GM18867 (cell line): Measurements from ENCODE around the gene LOC101059915.
A peak's percentile ranks its signal among the peaks of the same experiment; 100 is the strongest.

Experiments
- ATAC-seq: cut with Tn5 transposase; IDR thresholded peaks from one replicate; pipeline ENCODE4 v1.9.1; 2021; ENCODE audit warnings: mild to moderate bottlenecking, moderate library complexity; ENCODE audit not compliant: unreplicated experiment

The LOC101059915 gene

GRCh38 chrX:71667328-71668247 lies at the start of gene LOC101059915:
TSS of gene LOC101059915 (plus strand) at chrX:71667546.
- no peak for ATAC-seq

DNA sequence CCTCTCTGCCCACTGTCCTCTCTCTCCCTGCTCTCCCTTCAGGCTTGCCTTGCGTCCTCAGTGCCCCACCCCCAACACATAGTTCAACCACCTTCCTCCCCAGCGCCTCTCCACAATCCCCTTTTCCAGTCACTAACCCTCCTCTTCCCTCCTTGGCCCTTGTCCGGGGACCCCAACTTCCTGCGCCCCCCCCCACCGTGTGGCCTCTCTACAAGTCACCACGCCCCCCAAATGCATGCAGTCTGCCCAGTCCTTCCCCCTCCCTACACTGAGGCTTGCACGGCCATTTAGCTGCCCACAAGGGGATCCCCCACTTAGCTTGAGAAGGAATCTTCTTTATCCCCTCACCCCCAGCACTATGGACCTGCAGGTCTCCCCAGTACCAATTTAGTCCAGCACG lies 49.6 kb upstream of the LOC101059915 start:
- ATAC-seq: no peak

GRCh38 chrX:71618303-71618721 lies 49.0 kb upstream of the LOC101059915 start, which contains the start of gene CXCR3:
TSS of gene CXCR3 (minus strand) at chrX:71618511. CDS start at chrX:71618449, 62 bp downstream.
- ATAC-seq: peak; percentile 51

GRCh38 chrX:71618787-71619186 lies 48.6 kb upstream of the LOC101059915 start:
- no peak for ATAC-seq

- ATAC-seq: no peak
Measured at GRCh38 chrX:71619193-71619592, 48.2 kb upstream of the LOC101059915 start.

DNA sequence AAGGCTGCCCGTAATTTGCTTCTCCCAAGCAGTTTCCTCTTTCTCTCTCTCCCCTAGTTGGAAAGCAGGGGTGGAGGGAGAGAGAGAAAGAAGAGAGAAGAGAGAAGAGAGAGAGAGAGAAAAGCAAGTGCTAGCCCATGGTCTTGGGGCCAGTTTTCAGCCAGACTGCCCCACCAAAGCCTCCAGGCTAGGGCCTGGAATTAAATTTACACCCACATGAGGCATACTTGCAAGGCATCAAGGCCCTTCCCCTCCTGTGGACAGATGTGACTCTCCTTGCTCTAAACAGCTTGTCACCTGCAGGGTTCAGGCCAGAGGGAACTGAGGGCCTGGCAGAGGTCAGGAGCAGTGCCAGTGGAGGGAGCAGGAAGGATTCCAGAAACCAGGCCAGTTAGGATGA lies 47.4 kb upstream of the LOC101059915 start:
- no peak for ATAC-seq

GRCh38 chrX:71621603-71622002 lies 45.7 kb upstream of the LOC101059915 start:
- ATAC-seq: no peak

DNA sequence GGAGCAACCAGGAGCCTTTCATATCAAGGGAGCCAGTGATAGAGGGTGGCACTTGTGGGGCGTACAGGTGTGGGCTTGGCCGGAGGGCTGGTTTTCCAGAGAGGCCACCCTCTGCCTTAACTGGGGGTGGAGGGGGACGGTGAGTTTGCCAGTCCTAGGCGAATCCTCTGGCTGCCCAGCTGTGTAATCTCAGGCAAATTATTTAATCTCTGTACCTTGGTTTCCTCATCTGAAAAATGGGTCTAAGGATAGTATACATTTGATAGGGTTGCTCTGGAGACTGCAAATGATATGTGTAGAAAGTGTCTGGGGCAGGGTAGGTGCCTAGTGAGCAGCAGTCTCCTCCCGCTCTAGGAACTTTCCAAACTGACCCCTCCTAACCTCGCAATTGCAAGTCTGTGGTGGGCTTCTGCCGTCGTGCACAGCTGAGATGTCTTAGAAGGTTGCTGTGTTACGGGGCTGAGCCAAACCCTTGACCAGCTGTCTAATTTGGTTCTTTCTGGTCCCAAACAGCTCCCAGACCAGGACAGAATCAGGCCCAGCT lies 45.2 kb upstream of the LOC101059915 start:
- no peak for ATAC-seq

DNA sequence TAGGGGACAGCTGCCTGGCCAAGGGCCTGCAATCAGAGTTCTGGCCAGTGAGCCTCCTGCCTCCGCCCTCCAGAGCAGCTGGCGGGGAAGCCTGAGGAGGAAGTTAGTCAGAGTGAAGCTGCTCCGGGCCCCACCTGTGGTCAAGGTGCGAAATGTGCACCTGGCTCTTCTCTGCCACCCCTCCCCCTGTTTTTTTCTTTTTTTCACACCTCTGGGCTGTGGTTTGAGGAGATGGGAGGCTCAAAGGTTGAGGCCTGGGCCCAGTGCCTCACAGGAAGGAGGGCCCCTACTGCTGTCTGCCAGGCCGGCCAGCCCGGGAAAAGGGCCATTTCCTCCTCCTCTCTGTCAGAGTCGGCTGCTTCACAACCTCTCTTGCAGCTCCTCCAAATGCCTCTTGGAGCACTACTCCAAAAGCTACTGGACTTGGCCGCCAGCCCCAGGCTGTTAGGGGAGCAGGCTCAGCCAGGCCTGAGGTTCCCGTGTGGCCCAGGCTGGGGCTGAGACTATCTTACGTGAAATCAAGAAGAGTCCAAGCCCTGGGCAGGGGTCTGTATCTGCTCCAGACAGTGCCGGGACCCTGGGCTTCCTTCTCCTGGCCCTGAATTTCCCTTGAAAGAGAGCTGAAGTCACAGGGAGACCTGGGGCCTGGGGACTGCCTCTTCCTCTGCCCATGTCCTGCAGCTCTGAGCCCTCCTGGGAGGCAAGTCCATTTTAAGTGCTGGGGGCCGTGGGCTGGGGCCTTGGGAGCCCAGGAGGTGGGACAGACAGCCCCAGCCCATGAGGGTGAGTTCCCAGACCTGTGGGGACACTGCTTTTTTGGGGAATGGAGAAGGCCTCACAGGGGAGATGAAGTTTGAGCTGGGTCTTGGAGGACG lies 44.5 kb upstream of the LOC101059915 start:
- peak; percentile 72 for ATAC-seq

DNA sequence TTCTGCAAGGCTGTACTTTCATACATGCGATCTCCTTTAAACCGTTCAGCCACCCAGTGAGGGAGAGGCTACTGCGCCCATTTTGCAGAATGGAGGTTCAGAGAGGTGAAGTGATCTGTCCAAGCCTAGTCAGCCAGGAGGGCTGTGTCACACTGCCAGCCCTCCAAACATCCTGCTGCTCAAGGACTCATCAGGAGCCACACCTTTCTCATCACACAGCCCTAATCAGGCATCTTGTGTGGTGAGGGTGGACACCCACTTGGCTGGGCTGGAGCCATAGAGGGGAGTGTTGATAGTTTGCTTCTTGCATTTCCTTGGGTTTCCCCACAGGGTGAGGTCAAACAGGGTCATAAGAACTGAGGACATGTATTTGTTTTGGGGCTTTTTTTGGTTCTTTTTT lies 43.6 kb upstream of the LOC101059915 start:
- no peak for ATAC-seq

DNA sequence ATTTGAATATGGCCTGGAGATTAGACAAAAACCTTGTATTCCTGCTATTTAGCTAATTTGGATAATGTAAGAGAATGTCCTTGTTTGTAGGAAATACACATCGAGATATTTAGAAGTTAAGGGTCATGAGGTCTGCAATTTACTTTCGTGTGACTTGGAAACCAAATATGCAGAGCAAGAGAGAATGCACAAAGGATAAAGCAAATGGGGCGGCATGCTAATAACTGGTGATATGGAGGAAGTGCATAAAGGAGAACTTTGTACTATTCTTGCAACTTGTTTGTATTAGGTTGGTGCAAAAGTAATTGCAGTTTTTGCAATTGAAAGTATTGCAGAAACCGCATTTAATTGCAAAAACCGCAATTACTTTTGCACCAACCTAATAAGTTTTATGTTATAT lies 41.9 kb upstream of the LOC101059915 start:
- ATAC-seq: no peak

- ATAC-seq: no peak
Measured at GRCh38 chrX:71626576-71626975, 40.8 kb upstream of the LOC101059915 start.

DNA sequence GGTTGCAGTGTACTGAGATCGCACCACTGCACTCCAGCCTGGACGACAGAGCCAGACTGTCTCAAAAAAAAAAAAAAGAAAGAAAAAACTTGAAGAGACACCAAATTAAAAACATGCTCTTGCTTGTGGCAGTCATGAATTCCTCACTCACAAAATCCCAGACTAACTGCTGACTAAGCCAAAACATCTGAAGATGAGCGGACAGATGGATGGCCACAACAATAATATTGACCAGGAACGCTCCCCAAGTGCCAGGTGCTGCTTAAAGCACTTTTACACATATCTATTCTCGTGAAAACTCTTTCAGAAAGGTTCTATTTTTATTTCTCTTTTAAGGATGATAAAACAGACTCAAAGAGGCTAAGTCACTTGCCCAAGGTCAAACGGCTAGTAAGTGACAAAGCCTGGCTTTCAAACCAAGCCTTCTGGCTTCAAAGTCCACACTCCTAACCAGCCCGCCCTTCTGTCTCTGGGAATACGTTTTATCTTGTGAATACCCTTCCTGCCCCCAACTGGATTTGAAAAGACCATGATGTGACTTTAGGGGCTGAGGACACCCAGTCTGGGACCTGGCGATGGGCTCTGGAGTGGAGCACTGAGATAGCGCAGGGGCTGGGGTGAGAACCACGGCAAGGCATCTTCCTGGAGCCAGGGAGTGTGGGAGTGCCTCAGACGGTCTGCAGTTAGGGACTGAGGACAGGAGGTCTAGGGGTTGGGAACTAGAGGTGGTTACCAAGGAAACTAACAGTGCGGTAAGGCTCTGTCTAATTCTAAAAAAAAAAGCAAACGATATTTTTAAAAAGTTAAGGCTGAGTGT lies 39.5 kb upstream of the LOC101059915 start:
- ATAC-seq: no peak

- peak; percentile 68 for ATAC-seq
Measured at GRCh38 chrX:71629467-71629866, 37.9 kb upstream of the LOC101059915 start.

- ATAC-seq: peak; percentile 56
Measured at GRCh38 chrX:71632923-71633657, 34.3 kb upstream of the LOC101059915 start.

DNA sequence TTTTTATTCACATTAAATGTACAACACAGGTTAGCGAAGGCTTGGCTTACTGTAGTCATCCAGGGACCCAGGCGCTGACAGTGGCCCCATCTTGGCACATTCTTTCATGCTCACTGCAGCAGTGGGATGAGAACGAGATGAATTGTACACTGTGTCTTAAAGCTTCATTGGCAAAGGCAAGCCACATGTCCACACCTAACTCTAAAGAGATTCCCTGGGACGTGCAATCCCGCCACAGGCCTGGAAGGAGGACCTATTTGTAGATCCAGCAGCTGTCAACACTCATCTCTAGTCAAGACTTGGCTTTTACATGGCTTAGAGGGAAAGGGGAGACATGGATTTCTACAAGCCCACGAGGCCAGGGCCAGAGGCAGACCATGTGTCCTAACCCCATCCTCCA lies 33.0 kb upstream of the LOC101059915 start:
- ATAC-seq: no peak

DNA sequence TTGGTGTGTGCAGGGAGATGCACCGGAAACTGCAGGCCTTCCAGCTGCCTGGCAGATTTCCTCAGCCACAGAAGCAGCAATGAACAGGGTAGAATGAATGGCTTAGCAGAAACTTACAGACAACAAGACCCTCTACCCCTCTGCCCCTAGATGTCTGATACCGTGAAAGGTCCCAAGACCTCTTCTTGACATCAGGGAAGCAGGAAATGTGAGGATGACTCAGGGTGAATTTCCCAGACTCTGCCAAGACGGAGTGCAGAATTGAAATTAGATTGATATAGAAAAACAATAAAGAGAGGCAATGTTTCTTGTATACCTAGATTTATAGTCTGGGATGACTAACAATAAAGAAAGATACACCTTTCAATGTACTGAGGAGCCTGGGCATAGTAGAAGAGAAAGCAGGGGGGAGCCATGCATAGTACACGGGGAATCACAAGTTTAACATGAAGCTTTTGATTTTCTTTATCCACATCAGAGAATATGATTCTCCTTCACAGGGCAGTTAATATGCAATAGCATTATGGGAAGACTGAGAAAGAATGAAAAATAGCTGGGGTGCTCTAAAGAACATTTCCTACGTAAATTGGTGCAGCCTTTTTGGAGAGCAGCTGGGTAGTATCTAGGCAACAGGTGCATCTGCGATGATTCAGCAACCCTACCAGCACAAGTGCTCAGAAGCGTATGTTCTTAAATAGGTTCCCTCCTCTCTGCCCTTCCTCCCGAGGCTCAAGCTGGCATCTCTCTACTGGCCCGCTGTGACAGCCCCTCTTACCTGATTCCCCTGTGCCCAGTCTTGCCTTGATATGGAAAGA lies 30.7 kb upstream of the LOC101059915 start:
- peak; percentile 36 for ATAC-seq

GRCh38 chrX:71637253-71637618 lies 30.1 kb upstream of the LOC101059915 start:
- ATAC-seq: peak; percentile 25

DNA sequence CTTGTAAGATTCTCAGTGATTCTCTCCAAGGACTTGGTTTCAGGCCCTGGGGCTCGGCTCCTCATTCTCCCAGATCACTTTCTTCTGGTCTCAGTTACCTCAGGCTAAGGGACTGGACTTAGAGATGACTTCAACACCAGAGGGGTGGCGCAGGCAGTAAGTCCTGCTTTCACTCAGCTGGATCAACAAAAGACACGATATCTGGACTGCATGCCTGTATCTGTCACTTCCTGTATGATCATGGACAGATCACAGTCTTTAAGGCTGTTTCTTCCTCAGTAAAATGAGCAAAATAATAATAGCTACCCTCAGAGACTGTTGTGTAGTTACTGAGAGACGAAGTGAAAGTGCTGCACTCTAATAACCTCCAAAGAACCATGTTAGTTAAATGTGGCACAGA lies 29.5 kb upstream of the LOC101059915 start:
- ATAC-seq: peak; percentile 47
